Trophoblast cell (in vitro differentiated cells and primary cell): ENCODE results near the gene SMIM13.
"Not testable (repeated sequence)": the region's sequence is repeated elsewhere in the genome, so short reads cannot be mapped to it uniquely, and the experiment has no call there.

Experiments
- DNase-seq, 2 donors: peaks; one replicate each; pipeline ENCODE4 v3.0.0-alpha.2; 2016
- H2AFZ ChIP-seq: 2 replicates; pipeline ENCODE4 v1.6.1; 2013; ENCODE audit warnings: low read length, moderate library complexity, mild to moderate bottlenecking; ENCODE audit not compliant: insufficient read depth, poor library complexity
- H2AK5ac ChIP-seq: 2 replicates; pipeline ENCODE4 v1.6.1; 2013; ENCODE audit warnings: mild to moderate bottlenecking, low read length
- H2BK120ac ChIP-seq: 2 replicates; pipeline ENCODE4 v1.6.1; 2013; ENCODE audit warnings: low read length, mild to moderate bottlenecking, moderate library complexity; ENCODE audit not compliant: insufficient read depth, poor library complexity
- H2BK12ac ChIP-seq: 2 replicates; pipeline ENCODE4 v1.6.1; 2013; ENCODE audit warnings: mild to moderate bottlenecking, low read length, moderate library complexity
- H2BK5ac ChIP-seq: 2 replicates; pipeline ENCODE4 v1.6.1; 2013; ENCODE audit warnings: low read length, low read depth, moderate library complexity, mild to moderate bottlenecking; ENCODE audit not compliant: poor library complexity
- H3K14ac ChIP-seq: 2 replicates; pipeline ENCODE4 v1.6.1; 2013; ENCODE audit warnings: mild to moderate bottlenecking, low read length
- H3K18ac ChIP-seq: 2 replicates; pipeline ENCODE4 v1.6.1; 2013; ENCODE audit warnings: mild to moderate bottlenecking, low read length
- H3K23ac ChIP-seq: 2 replicates; pipeline ENCODE4 v1.6.1; 2013; ENCODE audit warnings: low read length
- H3K27ac ChIP-seq: 2 replicates; pipeline ENCODE4 v1.5.1; 2013; ENCODE audit warnings: low read depth, mild to moderate bottlenecking, inconsistent platforms, low read length, moderate library complexity
- H3K27me3 ChIP-seq: 2 replicates; pipeline ENCODE4 v1.6.1; 2013; ENCODE audit warnings: inconsistent platforms, mild to moderate bottlenecking, low read length, moderate library complexity; ENCODE audit not compliant: insufficient read depth
- H3K36me3 ChIP-seq, 2 experiments: 1 replicate in 1 of 2; 2 replicates in 1 of 2; pipeline ENCODE4 v1.6.1; 2013; ENCODE audit warnings: low read length in 2 of 2, mild to moderate bottlenecking in 2 of 2, moderate library complexity in 1 of 2; ENCODE audit not compliant: insufficient read depth in 2 of 2, control insufficient read depth in 1 of 2
- H3K4ac ChIP-seq: 2 replicates; pipeline ENCODE4 v1.6.1; 2013; ENCODE audit warnings: low read depth, mild to moderate bottlenecking, low read length, moderate library complexity
- H3K4me1 ChIP-seq, 2 experiments: 1 replicate in 1 of 2; 2 replicates in 1 of 2; pipeline ENCODE4 v1.6.1; 2013; ENCODE audit warnings: low read length in 2 of 2, mild to moderate bottlenecking in 2 of 2, moderate library complexity in 1 of 2; ENCODE audit not compliant: insufficient read depth in 2 of 2, control insufficient read depth in 1 of 2
- H3K4me2 ChIP-seq: 2 replicates; pipeline ENCODE4 v1.6.1; 2013; ENCODE audit warnings: inconsistent platforms, mild to moderate bottlenecking, low read length, moderate library complexity
- H3K4me3 ChIP-seq: 2 replicates; pipeline ENCODE4 v1.5.1; 2013; ENCODE audit warnings: mild to moderate bottlenecking, low read depth, low read length, inconsistent platforms
- H3K79me1 ChIP-seq: one replicate; pipeline ENCODE4 v1.6.1; 2013; ENCODE audit warnings: low read length
- H3K79me2 ChIP-seq: 2 replicates; pipeline ENCODE4 v1.6.1; 2013; ENCODE audit warnings: low read length, mild to moderate bottlenecking; ENCODE audit not compliant: control insufficient read depth, insufficient read depth, poor library complexity
- H3K9ac ChIP-seq: 2 replicates; pipeline ENCODE4 v1.6.1; 2013; ENCODE audit warnings: mild to moderate bottlenecking, low read length
- H3K9me3 ChIP-seq: 2 replicates; pipeline ENCODE4 v1.6.1; 2013; ENCODE audit warnings: low read depth, mild to moderate bottlenecking, control low read depth, inconsistent platforms, low read length; ENCODE audit not compliant: insufficient read depth
- H4K12ac ChIP-seq: 2 replicates; pipeline ENCODE4 v1.6.1; 2013; ENCODE audit warnings: low read depth, mild to moderate bottlenecking, low read length, moderate library complexity
- H4K8ac ChIP-seq: 2 replicates; pipeline ENCODE4 v1.6.1; 2013; ENCODE audit warnings: low read depth, mild to moderate bottlenecking, low read length, moderate library complexity
- H4K91ac ChIP-seq: one replicate; pipeline ENCODE4 v1.6.1; 2013; ENCODE audit warnings: low read depth, mild to moderate bottlenecking, low read length, moderate library complexity
- WGBS: extraction: QIAGEN DNeasy Blood & Tissue Kit; methylation state at CpG from one replicate; pipeline ENCODE4 v1.1.7; 2013; ENCODE audit warnings: missing lambda C conversion rate; ENCODE audit not compliant: insufficient read length, insufficient coverage; ENCODE audit errors: extremely low coverage; 5-methylcytosine and 5-hydroxymethylcytosine counted together

SMIM13 gene

DNA sequence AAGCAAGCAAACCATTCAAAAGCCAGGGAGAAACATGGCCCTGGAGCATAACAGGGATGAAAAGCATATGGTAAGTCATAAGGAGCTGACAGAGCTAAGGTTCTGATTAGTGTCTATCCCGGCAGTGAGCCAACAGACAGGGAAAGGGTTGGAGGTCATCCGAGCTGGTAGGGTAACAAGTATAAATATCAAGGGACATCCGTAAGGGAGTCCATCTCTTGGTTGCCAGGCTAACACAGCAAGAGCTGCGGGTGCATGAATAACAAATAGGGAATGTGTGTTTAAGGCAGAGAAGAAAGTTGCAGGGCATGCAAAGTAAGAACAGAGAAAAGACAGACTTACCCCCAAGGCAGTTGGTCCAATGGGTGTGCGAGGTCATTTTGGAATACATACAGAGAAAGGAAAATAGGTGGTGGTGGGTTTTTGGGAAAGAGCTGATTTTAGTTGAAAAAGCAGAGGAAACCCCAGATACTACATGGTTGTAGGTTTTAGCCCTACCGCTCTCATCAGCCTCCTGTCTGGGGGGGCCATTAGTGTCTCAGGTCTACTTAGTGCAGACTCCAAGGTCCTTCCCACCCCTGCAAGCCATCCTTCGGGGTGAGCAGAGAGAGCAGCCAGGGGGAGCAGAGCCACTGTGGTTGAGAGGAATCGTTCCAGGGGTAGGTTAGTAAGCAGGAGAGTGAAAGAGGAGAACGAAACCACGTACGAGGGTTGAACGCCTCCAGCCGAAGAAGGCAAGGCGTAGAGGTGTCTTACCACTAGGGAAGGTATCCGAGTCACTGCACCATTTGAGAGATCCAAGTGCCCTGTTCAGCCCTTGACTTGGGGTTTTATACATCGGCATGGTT lies 17.5 kb downstream of the SMIM13 start, which contains the start of gene ERVFRD-1:
Gene ERVFRD-1 (minus strand): TSS at position 805 of the 848 bp plus-strand sequence. CDS start 6,415 bp downstream, outside the sequence.
- peak within 1 kb of the TSS; percentile 62 for H3K27ac ChIP-seq
- H3K4me3 ChIP-seq, result no peak within 1 kb of the TSS
- H3K14ac ChIP-seq, result no peak within 1 kb of the TSS
- no peak within 1 kb of the TSS for H2BK120ac ChIP-seq
- H3K9me3 ChIP-seq, result no peaks in the 10 kb centered on the region
- peak within 1 kb of the TSS; percentile 41 for H2BK5ac ChIP-seq
- peaks cover 8% of the 10 kb centered on the region for H3K79me2 ChIP-seq
- H3K4me1 ChIP-seq, result peaks cover 15 to 19% of the 10 kb centered on the region in 2 experiments
- H3K9ac ChIP-seq, result no peak within 1 kb of the TSS
- H2AK5ac ChIP-seq, result no peak within 1 kb of the TSS
- H3K4me2 ChIP-seq, result peak within 1 kb of the TSS; percentile 28
- no peak within 1 kb of the TSS for H4K12ac ChIP-seq
- no peak within 1 kb of the TSS for H2BK12ac ChIP-seq
- peaks cover 2% of the 10 kb centered on the region for H3K79me1 ChIP-seq
- peak within 1 kb of the TSS; percentile 14 for H3K18ac ChIP-seq
- no peaks in the 10 kb centered on the region for H3K36me3 ChIP-seq
- no peaks in the 10 kb centered on the region for H3K27me3 ChIP-seq
- WGBS, result no CpG with 5 or more reads among the region's 16 CpGs
- H2AFZ ChIP-seq, result no peak within 1 kb of the TSS
- DNase-seq, result peak; percentile 72 to 85
- no peak within 1 kb of the TSS for H3K4ac ChIP-seq
- H3K23ac ChIP-seq, result no peak within 1 kb of the TSS
- peak within 1 kb of the TSS; percentile 49 for H4K91ac ChIP-seq
- peak within 1 kb of the TSS; percentile 8 for H4K8ac ChIP-seq

GRCh38 chr6:11111769-11112437 lies 18.3 kb downstream of the SMIM13 start:
- H3K4ac ChIP-seq, result no peak overlapping the region
- WGBS, result no CpG with 5 or more reads among the region's 9 CpGs
- H3K27ac ChIP-seq, result peak overlapping the region; percentile 62
- H3K9ac ChIP-seq, result no peak overlapping the region
- no peak overlapping the region for H2BK120ac ChIP-seq
- no peak overlapping the region for H3K18ac ChIP-seq
- no peak overlapping the region for H2BK12ac ChIP-seq
- peak overlapping the region; percentile 41 for H2BK5ac ChIP-seq
- H3K27me3 ChIP-seq, result no peaks in the 10 kb centered on the region
- peaks cover 15 to 19% of the 10 kb centered on the region in 2 experiments for H3K4me1 ChIP-seq
- H2AFZ ChIP-seq, result no peak overlapping the region
- peak overlapping the region; percentile 28 for H3K4me2 ChIP-seq
- peaks cover 8% of the 10 kb centered on the region for H3K79me2 ChIP-seq
- peak overlapping the region; percentile 49 for H4K91ac ChIP-seq
- no peak overlapping the region for H2AK5ac ChIP-seq
- peak; percentile 67 to 86 for DNase-seq
- H3K14ac ChIP-seq, result no peak overlapping the region
- no peak overlapping the region for H4K12ac ChIP-seq
- H3K4me3 ChIP-seq, result no peak overlapping the region
- H3K36me3 ChIP-seq, result no peaks in the 10 kb centered on the region
- H3K9me3 ChIP-seq, result no peaks in the 10 kb centered on the region
- peaks cover 2% of the 10 kb centered on the region for H3K79me1 ChIP-seq
- no peak overlapping the region for H3K23ac ChIP-seq
- H4K8ac ChIP-seq, result no peak overlapping the region

DNA sequence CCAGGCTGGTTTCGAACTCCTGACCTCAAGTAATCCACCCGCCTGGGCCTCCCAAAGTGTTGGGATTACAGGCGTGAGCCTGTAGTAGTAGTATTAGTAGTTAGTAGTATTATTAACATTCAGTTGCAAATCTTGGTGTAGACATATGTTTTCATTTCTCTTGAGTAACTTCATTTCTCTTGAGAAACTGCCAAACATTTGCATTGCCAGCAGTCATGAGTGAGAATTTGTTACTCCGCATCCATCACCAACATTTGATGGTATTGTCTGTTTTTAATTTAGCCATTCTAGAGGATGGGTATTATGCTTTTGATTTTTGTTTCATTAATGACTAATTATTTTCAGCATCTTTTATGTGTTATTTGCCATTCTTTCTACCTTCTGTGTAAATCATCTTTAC lies 19.4 kb downstream of the SMIM13 start:
- Histone ChIP-seq H3K23ac (no peak overlapping the region), H2BK120ac (no peak overlapping the region), H3K79me2 (peaks cover 7% of the 10 kb centered on the region), H3K79me1 (peaks cover 2% of the 10 kb centered on the region), H3K9me3 (no peaks in the 10 kb centered on the region), H4K8ac (no peak overlapping the region), H4K12ac (no peak overlapping the region), H2BK12ac (no peak overlapping the region), H3K27ac (no peak overlapping the region), H3K18ac (no peak overlapping the region), H2AK5ac (no peak overlapping the region), H4K91ac (no peak overlapping the region), H3K36me3 (no peaks in the 10 kb centered on the region), H3K9ac (no peak overlapping the region), H3K4me2 (no peak overlapping the region), H2AFZ (no peak overlapping the region), H3K4me3 (no peak overlapping the region), H2BK5ac (no peak overlapping the region), H3K4ac (no peak overlapping the region), H3K27me3 (no peaks in the 10 kb centered on the region), H3K14ac (no peak overlapping the region), H3K4me1 (peaks cover 15 to 19% of the 10 kb centered on the region in 2 experiments)
- DNase-seq, result no peak
- no CpG with 5 or more reads among the region's 4 CpGs for WGBS

DNA sequence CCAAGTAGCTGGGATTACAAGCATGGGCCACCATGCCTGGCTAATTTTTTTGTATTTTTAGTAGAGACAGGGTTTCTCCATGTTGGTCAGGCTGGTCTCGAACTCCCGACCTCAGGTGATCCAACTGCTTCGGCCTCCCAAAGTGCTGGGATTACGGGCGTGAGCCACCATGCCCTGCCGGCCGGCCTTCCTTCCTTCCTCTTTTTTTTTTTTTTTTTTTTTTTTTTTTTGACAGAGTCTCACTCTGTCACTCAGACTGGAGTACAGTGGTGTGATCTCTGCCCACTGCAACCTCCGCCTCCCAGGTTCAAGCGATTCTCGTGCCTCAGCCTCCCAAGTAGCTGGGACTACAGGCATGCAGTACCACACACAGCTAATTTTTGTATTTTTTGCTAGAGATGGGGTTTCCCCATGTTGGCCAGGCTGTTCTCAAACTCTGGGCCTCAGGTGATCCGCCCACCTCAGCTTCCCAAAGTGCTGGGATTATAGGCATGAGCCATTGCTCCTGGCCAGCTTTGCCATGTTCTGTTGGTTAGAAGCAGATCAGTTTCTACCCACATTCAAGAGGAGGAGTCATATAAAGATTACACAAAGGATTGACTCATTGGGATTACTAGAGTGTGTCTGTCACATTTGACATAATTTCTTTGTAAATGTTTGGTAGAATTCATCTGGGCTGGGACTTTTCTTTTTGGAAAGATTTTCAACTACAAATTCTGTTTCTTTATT lies 22.3 kb downstream of the SMIM13 start:
- DNase-seq, result peak in 1 of 2 donors; percentile 53

More for the DNA sequence above, 22.3 kb downstream of the SMIM13 start:
- peak overlapping the region; percentile 46 for H3K4ac ChIP-seq
- H3K4me1 ChIP-seq, result peaks cover 11 to 15% of the 10 kb centered on the region in 2 experiments
- not testable (repeated sequence) for H3K9me3 ChIP-seq, H3K4me3 ChIP-seq, H3K79me1 ChIP-seq, H3K18ac ChIP-seq, H3K27me3 ChIP-seq, H3K79me2 ChIP-seq, H2AFZ ChIP-seq, H4K12ac ChIP-seq, H2BK120ac ChIP-seq, H2AK5ac ChIP-seq, H2BK5ac ChIP-seq, H3K4me2 ChIP-seq, H3K36me3 ChIP-seq, H4K8ac ChIP-seq, H3K27ac ChIP-seq, H3K9ac ChIP-seq, H3K23ac ChIP-seq, H2BK12ac ChIP-seq, H3K14ac ChIP-seq
- WGBS, result no CpG with 5 or more reads among the region's 11 CpGs
- H4K91ac ChIP-seq, result peak overlapping the region; percentile 37
